SK-N-MC (cell line): ENCODE measurements around the gene NARF.

Experiments used
- DNase-seq: peaks from one replicate; pipeline ENCODE4 v3.0.0-alpha.2; 2011; ENCODE audit warnings: low read depth, low spot score
- H3K27ac ChIP-seq: fragments of 200-600 bp; sonication (generic); 2 replicates; pipeline ENCODE4 v1.5.1; 2016; ENCODE audit warnings: mixed run types
- H3K36me3 ChIP-seq: fragments of 200-600 bp; sonication (generic); 2 replicates; pipeline ENCODE4 v1.6.1; 2017; ENCODE audit warnings: antibody characterized with exemption, low read length, mixed read lengths; ENCODE audit not compliant: insufficient read depth
- H3K4me3 ChIP-seq: fragments of 200-600 bp; sonication (generic); 2 replicates; pipeline ENCODE4 v1.5.1; 2016
- H3K9ac ChIP-seq: fragments of 200-600 bp; sonication (generic); 2 replicates; pipeline ENCODE4 v1.8.0; 2017; ENCODE audit warnings: mixed run types, mixed read lengths; ENCODE audit not compliant: insufficient read length
- H3K9me3 ChIP-seq: fragments of 200-600 bp; sonication (generic); 2 replicates; pipeline ENCODE4 v1.6.1; 2017; ENCODE audit warnings: low read depth, mild to moderate bottlenecking, antibody characterized with exemption, low read length, moderate library complexity, mixed read lengths
- EZH2 ChIP-seq: fragments of 200-600 bp; sonication (generic); IDR thresholded peaks from one replicate; pipeline ENCODE4 v1.6.1; 2017; ENCODE audit warnings: antibody characterized with exemption
- FOXP2 ChIP-seq: optimal IDR thresholded peaks from 2 replicates; pipeline ENCODE3; 2011; ENCODE audit warnings: mild to moderate bottlenecking, moderate library complexity; ENCODE audit not compliant: insufficient read depth; ENCODE audit errors: extremely low read length, control extremely low read depth
- POLR2AphosphoS5 ChIP-seq: IDR thresholded peaks from 2 replicates; pipeline ENCODE4 v1.6.1; 2012; ENCODE audit warnings: mild to moderate bottlenecking, low read depth, low read length, borderline replicate concordance

Gene NARF

GRCh38 chr17:82475458-82475857 is 16.9 kb downstream of the NARF start:
- Histone ChIP-seq H3K36me3 (peaks cover 23% of the 10 kb centered on the region; the same call in 1 of the 2 replicates), H3K4me3 (no peak overlapping the region)
- TF ChIP-seq EZH2, result no peak
- no peak for TF ChIP-seq POLR2AphosphoS5
- TF ChIP-seq FOXP2, result no peak

GRCh38 chr17:82477934-82478333 is 19.4 kb downstream of the NARF start:
- peaks cover 35% of the 10 kb centered on the region; the same call in 1 of the 2 replicates for H3K36me3 ChIP-seq
- no peak overlapping the region for H3K4me3 ChIP-seq
- no peak for DNase-seq
- H3K9ac ChIP-seq, result no peak overlapping the region
- TF ChIP-seq POLR2AphosphoS5, result no peak
- TF ChIP-seq EZH2, result no peak
- no peak for TF ChIP-seq FOXP2
- no peak overlapping the region for H3K27ac ChIP-seq
- no peaks in the 10 kb centered on the region for H3K9me3 ChIP-seq

More at GRCh38 chr17:82475458-82475857, 16.9 kb downstream of the NARF start:
- H3K27ac ChIP-seq, result no peak overlapping the region
- no peak overlapping the region for H3K9ac ChIP-seq
- no peaks in the 10 kb centered on the region for H3K9me3 ChIP-seq
- DNase-seq, result no peak

- no peak for DNase-seq
- no peak overlapping the region for H3K27ac ChIP-seq
- no peaks in the 10 kb centered on the region for H3K9me3 ChIP-seq
- TF ChIP-seq FOXP2, result no peak
- TF ChIP-seq EZH2, result no peak
- TF ChIP-seq POLR2AphosphoS5, result no peak
- no peak overlapping the region for H3K9ac ChIP-seq
- peaks cover 45% of the 10 kb centered on the region; the same call in 1 of the 2 replicates for H3K36me3 ChIP-seq
- H3K4me3 ChIP-seq, result no peak overlapping the region
Observed at GRCh38 chr17:82479602-82480001, 21.1 kb downstream of the NARF start.

- no peak for DNase-seq
- TF ChIP-seq FOXP2 (no peak), POLR2AphosphoS5 (no peak), EZH2 (no peak)
- peaks cover 50% of the 10 kb centered on the region; the same call in 1 of the 2 replicates for H3K36me3 ChIP-seq
- H3K9ac ChIP-seq, result no peak overlapping the region
- H3K27ac ChIP-seq, result no peak overlapping the region
- H3K9me3 ChIP-seq, result no peaks in the 10 kb centered on the region
- no peak overlapping the region for H3K4me3 ChIP-seq
Observed at GRCh38 chr17:82480318-82480717, 21.8 kb downstream of the NARF start.

- H3K36me3 ChIP-seq, result peaks cover 55% of the 10 kb centered on the region; the same call in 1 of the 2 replicates
- TF ChIP-seq POLR2AphosphoS5 (no peak), EZH2 (no peak), FOXP2 (no peak)
Observed at GRCh38 chr17:82483204-82483660, 24.7 kb downstream of the NARF start.

GRCh38 chr17:82483836-82484235 is 25.3 kb downstream of the NARF start:
- no peak overlapping the region for H3K9ac ChIP-seq
- DNase-seq, result no peak
- H3K9me3 ChIP-seq, result no peaks in the 10 kb centered on the region
- no peak overlapping the region for H3K4me3 ChIP-seq
- H3K36me3 ChIP-seq, result peaks cover 58% of the 10 kb centered on the region; the same call in 1 of the 2 replicates
- no peak overlapping the region for H3K27ac ChIP-seq
- TF ChIP-seq FOXP2, result no peak
- no peak for TF ChIP-seq EZH2

More at GRCh38 chr17:82483204-82483660, 24.7 kb downstream of the NARF start:
- no peak overlapping the region for H3K27ac ChIP-seq
- H3K9ac ChIP-seq, result no peak overlapping the region
- no peak overlapping the region for H3K4me3 ChIP-seq
- H3K9me3 ChIP-seq, result no peaks in the 10 kb centered on the region
- no peak for DNase-seq

GRCh38 chr17:82486231-82487094 is 27.9 kb downstream of the NARF start:
- Histone ChIP-seq H3K36me3 (peaks cover 38% of the 10 kb centered on the region; the same call in 1 of the 2 replicates), H3K4me3 (no peak overlapping the region), H3K9me3 (no peaks in the 10 kb centered on the region), H3K9ac (no peak overlapping the region), H3K27ac (no peak overlapping the region)
- DNase-seq, result no peak
- TF ChIP-seq EZH2 (no peak), FOXP2 (no peak), POLR2AphosphoS5 (no peak)

- H3K27ac ChIP-seq, result no peak overlapping the region
- H3K9ac ChIP-seq, result no peak overlapping the region
- H3K9me3 ChIP-seq, result no peaks in the 10 kb centered on the region
- peaks cover 30% of the 10 kb centered on the region; the same call in 1 of the 2 replicates for H3K36me3 ChIP-seq
- no peak overlapping the region for H3K4me3 ChIP-seq
- DNase-seq, result no peak
- TF ChIP-seq POLR2AphosphoS5, result no peak
- TF ChIP-seq FOXP2, result no peak
- TF ChIP-seq EZH2, result no peak
Observed at GRCh38 chr17:82487910-82488309, 29.4 kb downstream of the NARF start.
